ENCODE data around the gene RABGAP1. TPM values are rescaled to one million over a fixed set of nuclear protein-coding genes. Genes with fewer than 3 reads are reported as not detected.

RABGAP1 gene
- total RNA-seq, 2 experiments from 2014 or later: 20.6 to 24.9 TPM

DNA sequence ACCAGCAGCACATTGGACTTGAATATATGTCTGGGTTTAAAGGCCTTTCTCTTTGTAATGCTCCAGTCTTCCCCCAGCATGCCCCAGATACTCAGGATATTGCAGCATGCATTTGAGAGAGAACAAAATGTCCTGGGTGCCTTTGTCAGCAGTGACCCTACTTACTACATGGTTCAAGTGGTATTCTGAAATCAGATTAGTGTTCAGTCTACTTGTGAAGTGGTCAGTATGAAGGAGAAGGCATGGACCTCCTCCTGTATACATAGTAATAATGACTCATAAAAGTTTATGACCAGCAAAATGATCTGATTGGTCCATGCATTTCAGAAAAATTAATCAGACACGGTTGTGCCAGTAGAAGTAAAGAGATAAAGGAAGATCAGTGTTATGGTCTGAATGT, 118.0 kb downstream of the RABGAP1 start:
- Mint-ChIP-seq H3K27ac (no peak overlapping the region), H3K27me3 (no peaks in the 10 kb centered on the region), H3K36me3 (ENCODE audit: low read depth) (peaks cover 25% of the 10 kb centered on the region), H3K4me1 (ENCODE audit: low read depth) (peaks cover 2% of the 10 kb centered on the region), H3K4me3 (no peak overlapping the region), H3K9me3 (no peaks in the 10 kb centered on the region)
- TF ChIP-seq CTCF (IDR thresholded peaks at IDR 0.05): no peak
- Histone ChIP-seq H3K4me3 (ENCODE audit: low read length) (no peak overlapping the region), H3K9me3 (ENCODE audit: control insufficient read depth in 1 of 2, insufficient read depth in 1 of 2, low read length in 2 of 2) (no peaks in the 10 kb centered on the region), H3K36me3 (ENCODE audit: insufficient read depth, low read length) (peaks cover 3% of the 10 kb centered on the region), H3K27me3 (ENCODE audit: control insufficient read depth in 1 of 2, insufficient read depth in 2 of 2, low read length in 2 of 2) (no peaks in the 10 kb centered on the region), H3K27ac (ENCODE audit: low read depth in 1 of 2, low read length in 2 of 2) (no peak overlapping the region), H3K4me1 (ENCODE audit: insufficient read depth, low read length) (no peaks in the 10 kb centered on the region)
- DNase-seq (no peak), ATAC-seq (ENCODE audit: poor library complexity) (no peak)
- ChIA-PET POLR2A (no interaction called here), CTCF (no interaction called here)
- intact Hi-C loops (cut with DNase I, micrococcal nuclease): no loop called here

GRCh38 chr9:123059472-123060220, 118.8 kb downstream of the RABGAP1 start:
- H3K9me3 ChIP-seq (ENCODE audit: control insufficient read depth in 1 of 2, insufficient read depth in 1 of 2, low read length in 2 of 2): no peaks in the 10 kb centered on the region
- ATAC-seq (ENCODE audit: poor library complexity) (no peak), DNase-seq (no peak)
- H3K27ac Mint-ChIP-seq: no peak overlapping the region
- H3K27me3 ChIP-seq (ENCODE audit: control insufficient read depth in 1 of 2, insufficient read depth in 2 of 2, low read length in 2 of 2): no peaks in the 10 kb centered on the region
- H3K36me3 Mint-ChIP-seq (ENCODE audit: low read depth): peaks cover 29% of the 10 kb centered on the region
- no peaks in the 10 kb centered on the region for H3K4me1 Mint-ChIP-seq (ENCODE audit: low read depth)
- no peaks in the 10 kb centered on the region for H3K9me3 Mint-ChIP-seq
- TF ChIP-seq CTCF (IDR thresholded peaks at IDR 0.05): no peak
- no peak overlapping the region for H3K4me3 ChIP-seq (ENCODE audit: low read length)
- H3K27me3 Mint-ChIP-seq: no peaks in the 10 kb centered on the region
- POLR2A ChIA-PET: no interaction called here
- H3K4me1 ChIP-seq (ENCODE audit: insufficient read depth, low read length): no peaks in the 10 kb centered on the region
- H3K36me3 ChIP-seq (ENCODE audit: insufficient read depth, low read length): peaks cover 3% of the 10 kb centered on the region
- no peak overlapping the region for H3K4me3 Mint-ChIP-seq
- intact Hi-C loops (cut with DNase I, micrococcal nuclease): no loop called here
- no peak overlapping the region for H3K27ac ChIP-seq (ENCODE audit: low read depth in 1 of 2, low read length in 2 of 2)
- CTCF ChIA-PET: no interaction called here

GRCh38 chr9:123061216-123061615, 120.4 kb downstream of the RABGAP1 start:
- Mint-ChIP-seq H3K36me3 (ENCODE audit: low read depth) (peaks cover 33% of the 10 kb centered on the region), H3K27me3 (no peaks in the 10 kb centered on the region), H3K4me1 (ENCODE audit: low read depth) (no peaks in the 10 kb centered on the region), H3K4me3 (no peak overlapping the region), H3K9me3 (no peaks in the 10 kb centered on the region), H3K27ac (no peak overlapping the region)
- POLR2A ChIA-PET: no interaction called here
- Histone ChIP-seq H3K4me3 (ENCODE audit: low read length) (no peak overlapping the region), H3K27me3 (ENCODE audit: control insufficient read depth in 1 of 2, insufficient read depth in 2 of 2, low read length in 2 of 2) (no peaks in the 10 kb centered on the region), H3K36me3 (ENCODE audit: insufficient read depth, low read length) (peaks cover 17% of the 10 kb centered on the region), H3K4me1 (ENCODE audit: insufficient read depth, low read length) (no peaks in the 10 kb centered on the region), H3K27ac (ENCODE audit: low read depth in 1 of 2, low read length in 2 of 2) (no peak overlapping the region), H3K9me3 (ENCODE audit: control insufficient read depth in 1 of 2, insufficient read depth in 1 of 2, low read length in 2 of 2) (no peaks in the 10 kb centered on the region)
- intact Hi-C loops (cut with DNase I, micrococcal nuclease): no loop called here
- TF ChIP-seq CTCF (IDR thresholded peaks at IDR 0.05): no peak
- CTCF ChIA-PET: interaction anchor here (1.3 kb wide), 1 partner anchor 20 kb away, joined by 4 read pairs; no protein-coding TSS in a partner anchor
- no peak for DNase-seq
- no peak for ATAC-seq (ENCODE audit: poor library complexity)
